ENCODE results near the gene ZNF236. TPM values are rescaled to one million over a fixed set of nuclear protein-coding genes. Genes with fewer than 3 reads are reported as not detected.

The ZNF236 gene
- polyA plus RNA-seq, 2 of the 4 experiments (the other 2 are of a cell fraction): 2.6 to 7.8 TPM

- TF ChIP-seq RAD21 (conservative IDR thresholded peaks at IDR 0.05 in 1 of 2, IDR thresholded peaks at IDR 0.05 in 1 of 2): no peak
- TF ChIP-seq, protein P1, sequence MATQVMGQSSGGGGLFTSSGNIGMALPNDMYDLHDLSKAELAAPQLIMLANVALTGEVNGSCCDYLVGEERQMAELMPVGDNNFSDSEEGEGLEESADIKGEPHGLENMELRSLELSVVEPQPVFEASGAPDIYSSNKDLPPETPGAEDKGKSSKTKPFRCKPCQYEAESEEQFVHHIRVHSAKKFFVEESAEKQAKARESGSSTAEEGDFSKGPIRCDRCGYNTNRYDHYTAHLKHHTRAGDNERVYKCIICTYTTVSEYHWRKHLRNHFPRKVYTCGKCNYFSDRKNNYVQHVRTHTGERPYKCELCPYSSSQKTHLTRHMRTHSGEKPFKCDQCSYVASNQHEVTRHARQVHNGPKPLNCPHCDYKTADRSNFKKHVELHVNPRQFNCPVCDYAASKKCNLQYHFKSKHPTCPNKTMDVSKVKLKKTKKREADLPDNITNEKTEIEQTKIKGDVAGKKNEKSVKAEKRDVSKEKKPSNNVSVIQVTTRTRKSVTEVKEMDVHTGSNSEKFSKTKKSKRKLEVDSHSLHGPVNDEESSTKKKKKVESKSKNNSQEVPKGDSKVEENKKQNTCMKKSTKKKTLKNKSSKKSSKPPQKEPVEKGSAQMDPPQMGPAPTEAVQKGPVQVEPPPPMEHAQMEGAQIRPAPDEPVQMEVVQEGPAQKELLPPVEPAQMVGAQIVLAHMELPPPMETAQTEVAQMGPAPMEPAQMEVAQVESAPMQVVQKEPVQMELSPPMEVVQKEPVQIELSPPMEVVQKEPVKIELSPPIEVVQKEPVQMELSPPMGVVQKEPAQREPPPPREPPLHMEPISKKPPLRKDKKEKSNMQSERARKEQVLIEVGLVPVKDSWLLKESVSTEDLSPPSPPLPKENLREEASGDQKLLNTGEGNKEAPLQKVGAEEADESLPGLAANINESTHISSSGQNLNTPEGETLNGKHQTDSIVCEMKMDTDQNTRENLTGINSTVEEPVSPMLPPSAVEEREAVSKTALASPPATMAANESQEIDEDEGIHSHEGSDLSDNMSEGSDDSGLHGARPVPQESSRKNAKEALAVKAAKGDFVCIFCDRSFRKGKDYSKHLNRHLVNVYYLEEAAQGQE (IDR thresholded peaks at IDR 0.05): no peak
- TF ChIP-seq SMC3 (IDR thresholded peaks at IDR 0.05): no peak
- no peak for TF ChIP-seq CBX2 (IDR thresholded peaks at IDR 0.05; ENCODE audit: borderline replicate concordance, low read depth)
- TF ChIP-seq KDM1A (IDR thresholded peaks at IDR 0.05; ENCODE audit: low read depth): no peak
- no peak for TF ChIP-seq ZNF302 (CRISPR knock-in tag; IDR thresholded peaks at IDR 0.05)
- TF ChIP-seq RARB (CRISPR knock-in tag; IDR thresholded peaks at IDR 0.05): no peak
- TF ChIP-seq, protein P2, sequence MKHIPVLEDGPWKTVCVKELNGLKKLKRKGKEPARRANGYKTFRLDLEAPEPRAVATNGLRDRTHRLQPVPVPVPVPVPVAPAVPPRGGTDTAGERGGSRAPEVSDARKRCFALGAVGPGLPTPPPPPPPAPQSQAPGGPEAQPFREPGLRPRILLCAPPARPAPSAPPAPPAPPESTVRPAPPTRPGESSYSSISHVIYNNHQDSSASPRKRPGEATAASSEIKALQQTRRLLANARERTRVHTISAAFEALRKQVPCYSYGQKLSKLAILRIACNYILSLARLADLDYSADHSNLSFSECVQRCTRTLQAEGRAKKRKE (CRISPR knock-in tag; IDR thresholded peaks at IDR 0.05; ENCODE audit: low read depth): no peak
- no peak for TF ChIP-seq EHMT2 (IDR thresholded peaks at IDR 0.05; ENCODE audit: low read depth)
- H3K4me2 ChIP-seq: no peak overlapping the region
- DNase-seq (ENCODE audit: low read depth in 1 of 2, low spot score in 1 of 2) (no peak), ATAC-seq (no peak), FAIRE-seq (no peak)
- no peaks in the 10 kb centered on the region for H3K9me3 ChIP-seq
- POLR2A ChIA-PET: no interaction called here
- H3K27ac ChIP-seq: no peak overlapping the region
- CTCF ChIA-PET: interaction anchor here (2.5 kb wide), 1 partner anchor 10 kb away, joined by 14 read pairs; no protein-coding TSS in a partner anchor
- H3K4me1 ChIP-seq: no peaks in the 10 kb centered on the region
- WGBS (ENCODE audit: missing lambda C conversion rate): 92% methylated on average over 17 of the region's 20 CpGs
- no peak overlapping the region for H3K4me3 ChIP-seq
These were observed 151.3 kb downstream of the ZNF236 start for GRCh38 chr18:76973520-76974266.

DNA sequence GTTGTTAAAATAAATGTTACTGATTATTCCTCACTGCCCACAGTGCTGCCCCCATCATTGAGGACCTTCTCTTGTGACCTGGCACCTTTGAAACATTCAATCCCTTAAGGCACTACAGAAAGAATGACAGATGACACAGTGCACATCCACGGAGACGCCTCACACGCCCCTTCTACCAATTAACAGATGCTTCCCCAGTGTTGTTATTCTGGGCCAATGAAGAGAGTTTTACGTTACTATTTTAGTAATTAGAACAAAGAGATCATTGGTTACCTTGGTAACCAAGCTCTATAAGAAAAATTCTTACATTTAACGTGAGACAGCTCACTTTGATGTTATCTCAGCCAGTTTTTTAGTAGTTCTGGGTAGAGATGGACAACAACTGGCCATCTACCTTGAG is 152.0 kb downstream of the ZNF236 start:
- ChIA-PET CTCF (interaction anchor here (1.1 to 2.5 kb wide), 2 partner anchors 9 to 239 kb away, joined by 5 to 14 read pairs; no protein-coding TSS in a partner anchor), POLR2A (no interaction called here)
- Histone ChIP-seq H3K27ac (no peak overlapping the region), H3K4me2 (no peak overlapping the region), H3K4me1 (no peaks in the 10 kb centered on the region), H3K9me3 (no peaks in the 10 kb centered on the region), H3K4me3 (no peak overlapping the region)
- WGBS (ENCODE audit: missing lambda C conversion rate): 93% methylated on average over 5 of the region's 5 CpGs
- DNase-seq (ENCODE audit: low read depth in 1 of 2, low spot score in 1 of 2) (no peak), ATAC-seq (no peak), FAIRE-seq (no peak)
- TF ChIP-seq MAZ (IDR thresholded peaks at IDR 0.05; ENCODE audit: borderline replicate concordance, low read depth, low read length) (no peak), TP53 (CRISPR knock-in tag; IDR thresholded peaks at IDR 0.05) (no peak), SREBF2 (IDR thresholded peaks at IDR 0.05) (no peak)

DNA sequence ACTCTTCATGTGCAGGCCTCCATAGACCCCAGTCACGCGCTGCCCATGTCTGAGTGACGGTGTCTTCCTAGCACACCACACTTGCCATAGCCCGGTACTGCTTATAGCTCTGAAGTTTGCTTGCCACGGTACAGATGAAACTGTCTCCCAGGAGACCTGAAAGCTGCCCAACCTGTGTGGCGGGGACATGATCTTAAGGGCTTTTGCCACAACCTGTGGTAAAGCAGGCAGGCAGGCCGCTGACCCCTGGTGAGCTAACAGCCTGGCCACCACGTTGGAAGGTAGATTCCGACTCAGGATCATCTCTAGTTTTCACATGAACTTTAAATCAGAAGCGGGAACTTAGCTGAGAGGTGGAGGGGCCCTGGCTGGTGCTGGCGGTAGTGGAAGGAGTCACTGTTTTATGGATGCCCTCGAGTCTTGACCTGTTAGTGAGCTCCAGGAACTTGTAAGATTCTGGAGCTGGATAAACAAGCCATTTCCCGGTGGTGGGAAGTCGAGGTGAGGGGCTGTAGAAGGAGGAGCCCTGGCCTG is 153.3 kb downstream of the ZNF236 start:
- WGBS (ENCODE audit: missing lambda C conversion rate): 90% methylated on average over 8 of the region's 14 CpGs
- TF ChIP-seq FOSB (CRISPR knock-in tag; IDR thresholded peaks at IDR 0.05) (no peak), ESRRA (IDR thresholded peaks at IDR 0.05; ENCODE audit: borderline replicate concordance, low read length) (no peak), CEBPB (IDR thresholded peaks at IDR 0.05) (no peak), POLR2A (IDR thresholded peaks at IDR 0.05; ENCODE audit: low read length) (no peak), MAX (IDR thresholded peaks at IDR 0.05) (no peak), NR3C1 (IDR thresholded peaks at IDR 0.05) (no peak), NFE2L2 (conservative IDR thresholded peaks at IDR 0.05; ENCODE audit: low read length) (no peak), SREBF2 (IDR thresholded peaks at IDR 0.05) (no peak), EP300 (IDR thresholded peaks at IDR 0.05) (no peak), FOXS1 (CRISPR knock-in tag; IDR thresholded peaks at IDR 0.05) (no peak)
- TF ChIP-seq, protein P3, sequence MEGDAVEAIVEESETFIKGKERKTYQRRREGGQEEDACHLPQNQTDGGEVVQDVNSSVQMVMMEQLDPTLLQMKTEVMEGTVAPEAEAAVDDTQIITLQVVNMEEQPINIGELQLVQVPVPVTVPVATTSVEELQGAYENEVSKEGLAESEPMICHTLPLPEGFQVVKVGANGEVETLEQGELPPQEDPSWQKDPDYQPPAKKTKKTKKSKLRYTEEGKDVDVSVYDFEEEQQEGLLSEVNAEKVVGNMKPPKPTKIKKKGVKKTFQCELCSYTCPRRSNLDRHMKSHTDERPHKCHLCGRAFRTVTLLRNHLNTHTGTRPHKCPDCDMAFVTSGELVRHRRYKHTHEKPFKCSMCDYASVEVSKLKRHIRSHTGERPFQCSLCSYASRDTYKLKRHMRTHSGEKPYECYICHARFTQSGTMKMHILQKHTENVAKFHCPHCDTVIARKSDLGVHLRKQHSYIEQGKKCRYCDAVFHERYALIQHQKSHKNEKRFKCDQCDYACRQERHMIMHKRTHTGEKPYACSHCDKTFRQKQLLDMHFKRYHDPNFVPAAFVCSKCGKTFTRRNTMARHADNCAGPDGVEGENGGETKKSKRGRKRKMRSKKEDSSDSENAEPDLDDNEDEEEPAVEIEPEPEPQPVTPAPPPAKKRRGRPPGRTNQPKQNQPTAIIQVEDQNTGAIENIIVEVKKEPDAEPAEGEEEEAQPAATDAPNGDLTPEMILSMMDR (IDR thresholded peaks at IDR 0.05): no peak
- TF ChIP-seq, protein P4, sequence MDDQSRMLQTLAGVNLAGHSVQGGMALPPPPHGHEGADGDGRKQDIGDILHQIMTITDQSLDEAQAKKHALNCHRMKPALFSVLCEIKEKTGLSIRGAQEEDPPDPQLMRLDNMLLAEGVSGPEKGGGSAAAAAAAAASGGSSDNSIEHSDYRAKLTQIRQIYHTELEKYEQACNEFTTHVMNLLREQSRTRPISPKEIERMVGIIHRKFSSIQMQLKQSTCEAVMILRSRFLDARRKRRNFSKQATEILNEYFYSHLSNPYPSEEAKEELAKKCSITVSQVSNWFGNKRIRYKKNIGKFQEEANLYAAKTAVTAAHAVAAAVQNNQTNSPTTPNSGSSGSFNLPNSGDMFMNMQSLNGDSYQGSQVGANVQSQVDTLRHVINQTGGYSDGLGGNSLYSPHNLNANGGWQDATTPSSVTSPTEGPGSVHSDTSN (IDR thresholded peaks at IDR 0.05): no peak
- TF ChIP-seq, protein P5, sequence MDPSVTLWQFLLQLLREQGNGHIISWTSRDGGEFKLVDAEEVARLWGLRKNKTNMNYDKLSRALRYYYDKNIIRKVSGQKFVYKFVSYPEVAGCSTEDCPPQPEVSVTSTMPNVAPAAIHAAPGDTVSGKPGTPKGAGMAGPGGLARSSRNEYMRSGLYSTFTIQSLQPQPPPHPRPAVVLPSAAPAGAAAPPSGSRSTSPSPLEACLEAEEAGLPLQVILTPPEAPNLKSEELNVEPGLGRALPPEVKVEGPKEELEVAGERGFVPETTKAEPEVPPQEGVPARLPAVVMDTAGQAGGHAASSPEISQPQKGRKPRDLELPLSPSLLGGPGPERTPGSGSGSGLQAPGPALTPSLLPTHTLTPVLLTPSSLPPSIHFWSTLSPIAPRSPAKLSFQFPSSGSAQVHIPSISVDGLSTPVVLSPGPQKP (IDR thresholded peaks at IDR 0.05; ENCODE audit: low read depth, low read length): no peak

More for the DNA sequence above, 153.3 kb downstream of the ZNF236 start:
- no peak overlapping the region for H3K27ac ChIP-seq
- DNase-seq (ENCODE audit: low read depth in 1 of 2, low spot score in 1 of 2) (no peak), FAIRE-seq (no peak), ATAC-seq (no peak)
- H3K9me3 ChIP-seq: no peaks in the 10 kb centered on the region
- H3K4me2 ChIP-seq: no peak overlapping the region
- no peaks in the 10 kb centered on the region for H3K4me1 ChIP-seq
- CTCF ChIA-PET: interaction anchor here (0.7 to 2.5 kb wide), 4 partner anchors 8 to 237 kb away, joined by 3 to 14 read pairs (median 4); no protein-coding TSS in a partner anchor
- POLR2A ChIA-PET: no interaction called here
- no peak overlapping the region for H3K4me3 ChIP-seq

Measured in A549 (cell line).